GM21423 (cell line): ENCODE data around the gene COQ2.

Experiments
- ATAC-seq: cut with Tn5 transposase; IDR thresholded peaks from one replicate; pipeline ENCODE4 v1.9.1; 2021; ENCODE audit warnings: mild to moderate bottlenecking, moderate library complexity; ENCODE audit not compliant: unreplicated experiment

COQ2 gene

GRCh38 chr4:83219344-83220331 lies 65.0 kb downstream of the COQ2 start:
- no peak for ATAC-seq

GRCh38 chr4:83217721-83218522 lies 66.7 kb downstream of the COQ2 start:
- peak; percentile 78 for ATAC-seq

GRCh38 chr4:83216959-83217683 lies 67.5 kb downstream of the COQ2 start:
- ATAC-seq, result no peak

- ATAC-seq, result no peak
These were observed 70.5 kb downstream of the COQ2 start for GRCh38 chr4:83214079-83214478.
